Measurements from ENCODE around the gene NAA10.

DNA sequence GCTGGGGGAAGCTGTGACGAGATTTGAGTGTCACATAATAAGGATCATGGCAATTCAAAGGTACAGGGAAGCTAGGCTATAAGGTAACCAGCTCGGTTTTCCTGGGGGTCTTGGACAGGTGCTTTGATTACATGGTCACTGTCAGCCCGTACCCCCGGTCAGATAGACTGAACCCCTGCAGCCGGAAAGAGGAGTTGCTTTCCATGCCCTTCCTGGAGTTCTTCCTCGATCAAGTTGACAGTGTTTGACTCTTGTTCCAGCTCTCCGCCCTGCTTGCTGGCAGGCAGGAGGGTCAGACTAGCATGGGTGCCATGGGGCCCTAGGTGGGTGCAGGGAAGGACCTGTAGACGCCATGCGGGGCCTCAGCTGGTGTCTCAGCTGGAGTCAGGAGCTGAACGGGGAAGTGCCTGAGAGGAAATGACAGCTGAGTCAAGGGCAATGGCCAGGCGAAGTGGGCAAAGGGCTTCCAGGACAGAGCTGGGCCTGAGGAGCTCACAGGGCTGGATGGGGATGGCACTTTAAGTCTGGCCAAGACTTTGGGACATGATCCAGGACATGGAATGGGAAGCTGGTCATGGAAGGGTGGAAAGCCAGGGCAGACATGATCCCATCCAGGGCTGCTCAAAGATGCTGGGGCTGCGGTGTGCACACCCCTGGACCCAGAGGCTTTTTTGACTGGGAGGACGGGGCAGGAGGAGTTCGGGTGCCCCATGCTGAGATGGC is 39.3 kb upstream of the NAA10 start:
- TF ChIP-seq, protein P1, sequence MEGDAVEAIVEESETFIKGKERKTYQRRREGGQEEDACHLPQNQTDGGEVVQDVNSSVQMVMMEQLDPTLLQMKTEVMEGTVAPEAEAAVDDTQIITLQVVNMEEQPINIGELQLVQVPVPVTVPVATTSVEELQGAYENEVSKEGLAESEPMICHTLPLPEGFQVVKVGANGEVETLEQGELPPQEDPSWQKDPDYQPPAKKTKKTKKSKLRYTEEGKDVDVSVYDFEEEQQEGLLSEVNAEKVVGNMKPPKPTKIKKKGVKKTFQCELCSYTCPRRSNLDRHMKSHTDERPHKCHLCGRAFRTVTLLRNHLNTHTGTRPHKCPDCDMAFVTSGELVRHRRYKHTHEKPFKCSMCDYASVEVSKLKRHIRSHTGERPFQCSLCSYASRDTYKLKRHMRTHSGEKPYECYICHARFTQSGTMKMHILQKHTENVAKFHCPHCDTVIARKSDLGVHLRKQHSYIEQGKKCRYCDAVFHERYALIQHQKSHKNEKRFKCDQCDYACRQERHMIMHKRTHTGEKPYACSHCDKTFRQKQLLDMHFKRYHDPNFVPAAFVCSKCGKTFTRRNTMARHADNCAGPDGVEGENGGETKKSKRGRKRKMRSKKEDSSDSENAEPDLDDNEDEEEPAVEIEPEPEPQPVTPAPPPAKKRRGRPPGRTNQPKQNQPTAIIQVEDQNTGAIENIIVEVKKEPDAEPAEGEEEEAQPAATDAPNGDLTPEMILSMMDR (IDR thresholded peaks at IDR 0.05): no peak
- TF ChIP-seq POLR2AphosphoS5 (IDR thresholded peaks at IDR 0.05) (no peak), EP300 (IDR thresholded peaks at IDR 0.05) (no peak), POLR2A (IDR thresholded peaks at IDR 0.05) (no peak)
